ENCODE data around the gene TMC7.

GRCh38 chr16:19006446-19007315, 22.9 kb downstream of the TMC7 start:
- TF ChIP-seq SUZ12 (IDR thresholded peaks at IDR 0.05; ENCODE audit: extremely low read depth, insufficient read depth, insufficient read length) = no peak
- no peak for TF ChIP-seq ZNF274 (IDR thresholded peaks at IDR 0.05; ENCODE audit: low read depth, low read length)
